ENCODE results near the gene CA6.

The CA6 gene

DNA sequence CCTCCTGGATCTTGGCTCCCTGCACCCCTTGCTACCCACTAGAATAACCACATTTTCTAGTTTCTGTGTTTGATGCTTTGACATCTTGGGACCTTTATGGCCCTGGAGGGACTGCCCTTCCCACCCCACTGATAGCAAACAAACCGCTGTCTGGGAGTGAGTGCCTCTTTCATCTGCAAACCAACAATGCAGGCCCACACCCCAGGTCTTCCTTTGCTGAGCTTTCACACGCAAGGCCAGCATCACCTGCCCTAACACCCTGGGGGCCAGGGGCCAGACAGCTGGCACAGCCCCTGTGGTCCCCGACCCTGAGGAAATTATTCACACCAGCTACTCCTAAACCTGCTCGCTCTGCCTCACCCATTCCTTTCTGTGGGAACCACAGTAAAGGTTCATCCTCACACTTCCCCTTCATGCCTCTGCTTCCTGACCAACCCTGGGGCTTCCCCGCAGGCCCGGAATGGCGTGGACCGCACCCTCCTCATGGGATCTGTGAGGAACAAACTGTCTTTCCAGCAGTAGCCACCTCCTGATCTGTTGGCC, 65.2 kb downstream of the CA6 start:
- no peaks in the 10 kb centered on the region for H3F3A ChIP-seq (ENCODE audit: low read depth)
- H3K27me3 ChIP-seq (ENCODE audit: insufficient read depth, low read length, poor library complexity, severe bottlenecking): no peaks in the 10 kb centered on the region
- H3K9ac ChIP-seq (ENCODE audit: low read depth, low read length, poor library complexity, severe bottlenecking): no peak overlapping the region
- H3K4me3 ChIP-seq (ENCODE audit: low read length, poor library complexity, severe bottlenecking): no peak overlapping the region
- no peak overlapping the region for H3K4me2 ChIP-seq (ENCODE audit: low read depth, low read length, poor library complexity, severe bottlenecking)
- H2AFZ ChIP-seq (ENCODE audit: low read length): no peak overlapping the region
- no peaks in the 10 kb centered on the region for H3K79me2 ChIP-seq (ENCODE audit: insufficient read depth, low read length)
- H4K20me1 ChIP-seq (ENCODE audit: insufficient read depth, low read length, poor library complexity, severe bottlenecking): no peaks in the 10 kb centered on the region
- TF ChIP-seq, protein P1, sequence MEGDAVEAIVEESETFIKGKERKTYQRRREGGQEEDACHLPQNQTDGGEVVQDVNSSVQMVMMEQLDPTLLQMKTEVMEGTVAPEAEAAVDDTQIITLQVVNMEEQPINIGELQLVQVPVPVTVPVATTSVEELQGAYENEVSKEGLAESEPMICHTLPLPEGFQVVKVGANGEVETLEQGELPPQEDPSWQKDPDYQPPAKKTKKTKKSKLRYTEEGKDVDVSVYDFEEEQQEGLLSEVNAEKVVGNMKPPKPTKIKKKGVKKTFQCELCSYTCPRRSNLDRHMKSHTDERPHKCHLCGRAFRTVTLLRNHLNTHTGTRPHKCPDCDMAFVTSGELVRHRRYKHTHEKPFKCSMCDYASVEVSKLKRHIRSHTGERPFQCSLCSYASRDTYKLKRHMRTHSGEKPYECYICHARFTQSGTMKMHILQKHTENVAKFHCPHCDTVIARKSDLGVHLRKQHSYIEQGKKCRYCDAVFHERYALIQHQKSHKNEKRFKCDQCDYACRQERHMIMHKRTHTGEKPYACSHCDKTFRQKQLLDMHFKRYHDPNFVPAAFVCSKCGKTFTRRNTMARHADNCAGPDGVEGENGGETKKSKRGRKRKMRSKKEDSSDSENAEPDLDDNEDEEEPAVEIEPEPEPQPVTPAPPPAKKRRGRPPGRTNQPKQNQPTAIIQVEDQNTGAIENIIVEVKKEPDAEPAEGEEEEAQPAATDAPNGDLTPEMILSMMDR (conservative IDR thresholded peaks at IDR 0.05; ENCODE audit: low read length): no peak
- no peak for TF ChIP-seq EZH2phosphoT487 (IDR thresholded peaks at IDR 0.05; ENCODE audit: borderline replicate concordance)
- no peaks in the 10 kb centered on the region for H3K9me3 ChIP-seq (ENCODE audit: insufficient read depth, low read depth, low read length)
- no peaks in the 10 kb centered on the region for H3K9me2 ChIP-seq (replicated peaks; ENCODE audit: low read depth, low read length)
- no peaks in the 10 kb centered on the region for H3K4me1 ChIP-seq (ENCODE audit: insufficient read depth, low read length, poor library complexity, severe bottlenecking)
- H3K36me3 ChIP-seq (ENCODE audit: insufficient read depth, low read length): no peaks in the 10 kb centered on the region

GRCh38 chr1:9013819-9014218, 68.2 kb downstream of the CA6 start:
- TF ChIP-seq EZH2phosphoT487 (IDR thresholded peaks at IDR 0.05; ENCODE audit: borderline replicate concordance): no peak
- TF ChIP-seq, protein P1 (conservative IDR thresholded peaks at IDR 0.05; ENCODE audit: low read length): no peak
- no peaks in the 10 kb centered on the region for H3K4me1 ChIP-seq (ENCODE audit: insufficient read depth, low read length, poor library complexity, severe bottlenecking)
- H3F3A ChIP-seq (ENCODE audit: low read depth): no peaks in the 10 kb centered on the region
- no peaks in the 10 kb centered on the region for H3K9me3 ChIP-seq (ENCODE audit: insufficient read depth, low read depth, low read length)
- H3K4me2 ChIP-seq (ENCODE audit: low read depth, low read length, poor library complexity, severe bottlenecking): no peak overlapping the region
- no peak overlapping the region for H3K9ac ChIP-seq (ENCODE audit: low read depth, low read length, poor library complexity, severe bottlenecking)
- no peaks in the 10 kb centered on the region for H3K79me2 ChIP-seq (ENCODE audit: insufficient read depth, low read length)
- H2AFZ ChIP-seq (ENCODE audit: low read length): no peak overlapping the region
- H3K27me3 ChIP-seq (ENCODE audit: insufficient read depth, low read length, poor library complexity, severe bottlenecking): no peaks in the 10 kb centered on the region
- no peaks in the 10 kb centered on the region for H3K9me2 ChIP-seq (replicated peaks; ENCODE audit: low read depth, low read length)
- no peaks in the 10 kb centered on the region for H3K36me3 ChIP-seq (ENCODE audit: insufficient read depth, low read length)
- H3K4me3 ChIP-seq (ENCODE audit: low read length, poor library complexity, severe bottlenecking): no peak overlapping the region
- H4K20me1 ChIP-seq (ENCODE audit: insufficient read depth, low read length, poor library complexity, severe bottlenecking): no peaks in the 10 kb centered on the region

DNA sequence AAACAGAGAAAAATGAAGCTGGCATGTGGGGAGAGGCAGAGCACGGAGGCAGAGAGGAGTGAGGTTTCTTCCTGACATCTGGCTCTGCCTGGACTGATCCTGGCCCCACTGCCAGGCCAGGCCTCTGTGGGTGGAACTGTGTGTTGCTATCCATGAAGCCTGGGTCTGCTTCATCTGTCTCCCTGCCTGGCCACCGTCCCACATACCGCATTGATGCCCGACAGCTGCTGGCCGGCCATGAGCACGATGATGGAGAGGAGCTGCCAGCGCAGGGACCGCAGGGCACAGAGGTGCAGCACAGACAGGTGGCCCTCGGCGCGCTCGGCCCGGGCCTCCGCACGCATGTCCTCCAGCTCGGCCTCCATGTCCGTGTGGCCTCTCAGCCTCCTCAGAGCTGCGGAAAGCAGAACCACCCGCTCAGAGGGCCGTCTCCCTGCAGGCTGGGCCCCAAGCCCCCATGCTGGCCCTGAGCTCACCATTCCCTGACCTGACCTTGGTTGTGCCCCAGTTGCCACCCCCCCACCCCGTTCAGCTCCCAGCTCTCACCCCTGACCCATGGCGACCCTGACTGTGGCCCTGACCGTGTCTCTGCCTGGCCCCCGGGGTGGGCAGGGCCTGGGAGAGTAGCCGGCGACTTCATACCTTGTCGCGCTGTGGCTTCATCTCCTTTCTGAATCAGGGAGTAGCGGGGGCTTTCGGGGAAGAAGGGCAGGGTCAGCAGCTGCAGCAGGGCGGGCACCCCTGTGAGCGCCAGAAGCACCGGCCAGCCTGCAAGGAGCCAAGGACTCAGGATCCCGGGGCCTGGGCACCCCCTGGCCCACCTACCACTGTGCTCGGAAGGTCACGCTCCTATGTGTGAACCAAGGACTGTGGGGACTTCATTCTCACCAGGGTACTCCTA, 69.1 kb downstream of the CA6 start:
- no peak for TF ChIP-seq EZH2phosphoT487 (IDR thresholded peaks at IDR 0.05; ENCODE audit: borderline replicate concordance)
- TF ChIP-seq, protein P1 (conservative IDR thresholded peaks at IDR 0.05; ENCODE audit: low read length): no peak

More for the DNA sequence above, 69.1 kb downstream of the CA6 start:
- H3K4me2 ChIP-seq (ENCODE audit: low read depth, low read length, poor library complexity, severe bottlenecking): no peak overlapping the region
- H2AFZ ChIP-seq (ENCODE audit: low read length): no peak overlapping the region
- H3K36me3 ChIP-seq (ENCODE audit: insufficient read depth, low read length): no peaks in the 10 kb centered on the region
- H3K4me3 ChIP-seq (ENCODE audit: low read length, poor library complexity, severe bottlenecking): no peak overlapping the region
- no peak overlapping the region for H3K9ac ChIP-seq (ENCODE audit: low read depth, low read length, poor library complexity, severe bottlenecking)
- no peaks in the 10 kb centered on the region for H3K9me3 ChIP-seq (ENCODE audit: insufficient read depth, low read depth, low read length)
- no peaks in the 10 kb centered on the region for H3F3A ChIP-seq (ENCODE audit: low read depth)
- no peaks in the 10 kb centered on the region for H4K20me1 ChIP-seq (ENCODE audit: insufficient read depth, low read length, poor library complexity, severe bottlenecking)
- H3K79me2 ChIP-seq (ENCODE audit: insufficient read depth, low read length): no peaks in the 10 kb centered on the region
- no peaks in the 10 kb centered on the region for H3K4me1 ChIP-seq (ENCODE audit: insufficient read depth, low read length, poor library complexity, severe bottlenecking)
- no peaks in the 10 kb centered on the region for H3K9me2 ChIP-seq (replicated peaks; ENCODE audit: low read depth, low read length)
- no peaks in the 10 kb centered on the region for H3K27me3 ChIP-seq (ENCODE audit: insufficient read depth, low read length, poor library complexity, severe bottlenecking)

Data from Loucy (cell line).